COLO829 (cell line): ENCODE measurements around the gene PPP1CB.
"Not testable (repeated sequence)": the region's sequence is repeated elsewhere in the genome, so short reads cannot be mapped to it uniquely, and the experiment has no call there.

Source experiments
- DNase-seq: peaks from one replicate; pipeline ENCODE4 v3.0.0; 2012; ENCODE audit warnings: low spot score

The PPP1CB gene

DNA sequence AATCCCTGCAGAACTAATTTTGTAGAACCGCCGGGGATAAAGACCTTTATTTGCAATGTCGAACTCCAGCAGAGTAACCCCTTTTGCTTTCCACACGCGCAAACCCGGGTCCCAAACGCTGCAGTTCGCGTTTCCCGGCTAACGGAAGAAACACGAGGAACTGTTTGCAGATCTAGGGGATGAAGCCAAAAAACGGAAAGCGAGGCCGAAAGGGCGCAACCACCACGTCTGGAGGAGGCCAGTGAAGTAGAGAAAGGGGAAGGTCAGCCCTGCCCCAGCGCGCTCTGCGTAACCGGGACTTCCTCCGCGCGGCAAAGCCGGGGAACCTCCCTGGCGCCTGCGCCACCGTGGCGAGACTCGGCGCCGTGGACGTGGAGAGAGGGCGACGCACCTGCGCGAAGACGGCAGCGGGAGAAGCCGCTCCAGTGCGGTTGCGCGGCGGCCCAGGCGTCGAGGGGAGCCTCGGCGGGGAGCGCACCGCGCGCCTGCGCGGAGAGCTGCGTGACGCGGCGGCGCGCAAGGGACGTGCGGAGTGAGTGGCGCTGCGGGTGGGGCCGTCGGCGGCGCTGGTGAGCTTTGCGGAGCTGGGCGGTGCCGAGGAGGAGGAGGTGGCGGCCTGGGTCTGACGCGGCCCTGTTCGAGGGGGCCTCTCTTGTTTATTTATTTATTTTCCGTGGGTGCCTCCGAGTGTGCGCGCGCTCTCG, at the start of gene PPP1CB:
Gene PPP1CB, plus strand, starts transcription at position 579 of the 704 bp plus-strand sequence. CDS start 295 bp downstream, outside the sequence.
- DNase-seq = peak; percentile 94

DNA sequence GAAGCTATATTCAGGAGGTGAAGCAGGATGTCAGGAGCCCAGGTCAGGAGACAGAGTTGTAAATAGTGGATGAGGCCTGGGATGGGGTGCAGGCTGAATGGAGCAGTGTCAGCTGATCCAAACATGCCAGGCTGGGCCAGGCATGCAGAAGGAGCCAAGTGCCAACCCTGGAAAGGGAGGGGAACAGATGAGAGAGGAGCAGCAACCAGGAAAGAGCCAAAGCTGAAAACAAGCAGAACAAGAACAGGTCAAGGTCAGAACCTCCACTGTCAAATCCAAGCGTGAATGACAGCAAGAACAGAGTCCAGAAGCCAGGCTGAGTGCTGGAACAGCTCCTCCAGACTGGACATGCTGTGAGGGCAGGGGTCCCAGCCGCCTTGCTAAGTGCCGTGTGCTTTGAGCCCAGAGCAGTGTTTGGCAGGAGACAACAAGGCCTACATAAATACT, 49.2 kb upstream of the PPP1CB start:
- DNase-seq = no peak

DNA sequence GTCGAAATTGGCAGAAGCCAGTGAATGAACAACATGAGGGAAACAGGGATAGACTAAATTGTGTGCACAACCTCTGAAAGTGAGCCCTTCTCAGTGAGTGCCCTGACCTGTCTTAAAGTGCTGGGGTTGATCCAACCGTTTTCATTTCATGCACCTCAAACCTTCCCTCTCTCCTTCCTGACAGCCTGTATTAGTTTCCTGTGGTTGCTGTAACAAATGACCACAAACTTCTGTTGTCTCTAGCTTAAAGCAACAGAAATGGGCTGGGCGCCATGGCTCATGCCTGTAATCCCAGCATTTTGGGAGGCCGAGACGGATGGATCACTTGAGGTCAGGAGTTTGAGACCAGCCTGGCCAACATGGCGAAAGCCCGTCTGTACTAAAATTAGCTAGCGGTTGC, 48.8 kb upstream of the PPP1CB start:
- DNase-seq = no peak

DNA sequence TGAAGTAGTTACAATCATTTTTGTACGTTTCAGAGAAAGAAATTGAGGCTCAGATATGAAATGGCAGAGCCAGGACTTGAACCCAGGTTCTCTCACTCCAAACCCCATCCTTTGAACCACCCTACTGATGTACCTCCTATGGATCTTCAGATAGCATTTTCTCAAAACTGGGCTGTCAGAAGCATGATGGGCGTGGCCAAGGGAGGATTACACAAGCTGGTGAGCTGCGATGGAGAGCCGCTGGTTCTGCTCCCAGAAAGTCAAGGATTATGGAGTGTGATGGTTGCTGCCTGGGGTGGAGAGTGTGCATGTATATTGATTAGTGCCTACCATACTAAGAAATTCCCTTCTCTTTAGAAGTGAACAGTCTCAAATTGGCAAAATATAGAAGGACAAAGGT, 47.0 kb upstream of the PPP1CB start:
- DNase-seq = no peak

DNA sequence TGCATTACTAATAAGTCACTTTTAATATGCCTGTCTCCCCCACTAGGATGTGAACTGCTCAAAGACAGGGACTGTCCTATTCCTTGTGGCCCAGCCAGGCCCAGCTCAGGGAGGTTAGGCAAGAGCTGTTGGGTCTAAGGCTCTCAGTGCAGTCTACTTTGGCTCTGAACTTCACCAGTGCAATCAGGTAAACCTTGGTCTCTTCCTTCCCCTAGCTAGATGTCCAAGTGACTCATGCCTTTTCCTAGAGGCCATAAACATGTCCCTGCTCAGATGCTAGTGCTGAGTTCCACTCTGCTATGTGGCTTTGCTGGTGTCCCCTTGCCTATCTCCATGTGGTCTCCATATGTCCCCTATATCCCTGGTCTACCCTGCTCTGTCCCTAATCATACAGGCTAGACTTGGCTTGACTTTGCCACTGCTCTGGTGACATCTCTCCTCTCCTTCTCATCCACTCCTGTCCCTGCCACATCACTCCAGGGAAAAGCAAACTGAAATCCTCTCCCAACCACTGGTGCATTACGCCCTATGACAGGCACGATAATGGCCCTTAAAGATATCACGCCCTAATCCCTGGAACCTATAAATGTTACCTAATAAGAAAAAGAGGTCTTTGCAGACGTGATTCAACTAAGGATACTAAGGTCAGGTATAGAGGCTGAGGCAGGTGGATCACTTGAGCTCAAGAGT, 45.7 kb upstream of the PPP1CB start:
- DNase-seq = no peak

DNA sequence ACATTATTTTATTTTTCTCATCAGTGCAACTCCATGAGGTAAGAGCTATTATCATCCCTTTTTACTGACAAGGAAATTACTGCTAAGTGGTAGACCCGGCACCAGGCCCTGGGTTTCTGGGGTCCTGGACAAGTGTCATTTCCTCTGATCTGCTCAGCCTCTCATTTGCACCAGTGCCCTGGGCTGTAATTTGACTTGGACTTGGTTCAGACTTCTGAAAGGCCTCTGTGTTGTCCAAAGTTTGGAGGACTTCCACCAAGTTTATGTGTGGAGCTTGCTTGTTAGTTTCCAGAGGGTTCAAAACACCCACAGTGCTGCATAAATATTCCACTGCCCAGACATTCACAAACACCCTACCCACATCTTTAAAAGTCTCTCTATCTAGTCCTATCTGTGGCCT, 44.0 kb upstream of the PPP1CB start:
- peak; percentile 53 for DNase-seq

DNA sequence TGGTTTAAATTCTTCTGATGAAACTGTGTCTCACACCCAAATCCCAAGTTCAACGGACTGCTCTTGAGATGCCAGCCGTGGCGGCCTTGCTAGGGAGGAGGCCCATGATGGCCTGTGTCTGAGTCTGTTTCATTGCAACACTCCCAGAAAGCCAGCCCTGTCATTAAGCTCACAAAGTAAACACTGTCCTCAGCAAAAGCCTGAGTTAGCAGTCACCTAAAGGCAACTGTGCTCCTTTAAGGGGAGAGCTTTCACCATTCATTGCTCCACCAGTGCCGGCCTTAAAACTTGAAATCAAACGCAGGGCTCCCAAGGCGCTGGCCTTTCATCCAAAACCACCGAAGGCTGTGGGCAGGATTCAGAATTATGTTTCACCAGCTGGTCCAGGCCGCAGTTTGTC, 42.5 kb upstream of the PPP1CB start:
- DNase-seq = no peak

DNA sequence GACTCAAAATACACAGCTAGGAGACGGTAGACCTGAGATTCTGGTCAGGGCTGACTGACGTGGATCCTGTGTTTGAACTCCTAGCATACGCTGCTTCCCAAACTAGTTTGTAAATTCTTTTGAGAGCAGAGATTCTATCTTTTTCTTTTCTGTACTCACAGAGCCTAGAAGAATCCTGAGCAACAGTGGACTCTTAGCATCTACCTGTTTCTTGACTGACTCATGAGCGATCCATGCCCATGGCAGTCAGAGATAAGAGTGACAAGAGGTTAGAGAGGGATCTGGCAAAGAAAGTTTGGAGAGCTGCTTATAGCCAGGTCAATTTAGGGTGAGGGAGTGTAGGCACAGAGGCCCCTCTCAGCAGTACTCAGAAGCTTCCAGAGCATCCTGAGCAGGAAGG, 41.1 kb upstream of the PPP1CB start:
- no peak for DNase-seq

DNA sequence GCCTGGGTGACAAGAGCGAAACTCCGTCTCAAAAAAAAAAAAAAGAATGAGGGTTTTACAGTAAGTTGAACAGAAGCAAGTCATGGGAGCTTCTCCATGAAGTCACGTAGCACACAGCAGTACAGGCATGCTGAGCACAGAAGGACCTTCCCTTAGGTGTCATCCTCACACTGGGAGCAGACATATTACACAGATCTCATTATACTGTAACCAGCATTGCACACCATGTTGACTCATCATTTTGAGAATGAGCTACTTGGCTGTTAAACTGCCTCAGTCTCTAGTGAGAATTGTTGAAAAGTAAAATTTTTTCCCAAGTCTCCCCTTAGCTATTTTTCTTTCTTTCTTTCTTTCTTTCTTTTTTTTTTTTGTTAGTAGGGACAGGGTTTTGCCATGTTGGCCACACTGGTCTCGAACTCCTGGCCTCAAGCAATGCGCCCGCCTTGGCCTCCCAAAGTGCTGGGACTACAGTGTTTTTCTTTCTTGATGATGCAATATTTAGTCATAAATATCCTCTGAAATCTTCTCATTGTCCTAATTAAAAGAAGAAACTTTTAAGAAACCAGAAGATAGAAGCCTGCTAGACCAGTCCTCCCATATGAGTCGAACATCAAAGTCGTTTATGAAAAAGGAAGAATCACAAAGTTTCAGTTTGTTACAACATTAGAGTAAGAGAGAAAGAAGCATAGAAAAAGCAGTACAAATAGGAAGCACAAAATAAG, 37.9 kb upstream of the PPP1CB start:
- DNase-seq = no peak

DNA sequence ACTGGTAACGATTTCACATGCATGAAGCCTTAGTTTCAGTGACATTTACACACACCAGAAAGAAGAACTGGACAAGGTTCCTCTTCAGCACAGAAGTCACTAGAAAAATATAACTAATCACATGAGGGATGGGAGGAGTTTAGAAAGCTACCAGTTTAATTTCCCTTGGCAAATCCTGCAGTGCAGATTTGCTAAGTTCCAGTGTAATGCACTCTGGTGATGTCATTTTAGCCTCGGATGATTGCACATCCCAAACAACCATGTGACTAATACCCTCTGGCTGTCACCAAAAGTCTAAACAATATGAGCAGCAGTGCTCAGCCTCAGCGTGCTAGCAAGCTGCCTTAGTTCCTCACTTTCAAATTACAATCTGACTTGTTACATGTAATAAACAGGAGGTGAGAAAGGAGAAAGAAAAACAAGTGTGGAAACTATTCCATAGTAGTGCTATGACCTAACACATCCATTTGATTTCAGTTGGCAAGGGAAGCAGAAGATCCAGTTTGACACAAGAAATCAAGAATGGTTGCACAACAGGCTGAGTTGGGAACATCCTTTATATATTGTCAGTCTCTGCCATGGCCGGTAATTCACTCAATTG, 35.3 kb upstream of the PPP1CB start:
- peak; percentile 51 for DNase-seq

DNA sequence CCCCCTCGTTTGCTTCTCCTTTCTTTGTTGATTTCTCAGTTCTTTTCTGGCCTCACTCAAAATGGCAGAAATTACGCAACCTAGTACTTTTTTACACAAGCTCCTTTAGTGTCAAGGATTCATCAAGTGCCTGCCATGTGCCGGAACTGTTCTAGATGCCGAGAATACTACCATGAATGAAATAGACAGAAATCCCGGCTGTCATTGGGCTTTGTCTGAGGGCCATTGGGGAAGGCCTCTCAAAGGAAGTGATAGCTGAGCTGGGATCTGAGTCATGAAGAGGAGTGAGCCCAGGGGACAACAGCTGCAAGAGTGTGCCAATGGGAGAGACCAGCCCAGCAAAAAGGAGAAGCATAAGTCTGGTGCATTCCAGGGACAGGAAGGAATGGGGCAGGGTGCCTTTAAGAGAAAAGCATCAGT, 34.3 kb upstream of the PPP1CB start:
- DNase-seq = peak; percentile 83

DNA sequence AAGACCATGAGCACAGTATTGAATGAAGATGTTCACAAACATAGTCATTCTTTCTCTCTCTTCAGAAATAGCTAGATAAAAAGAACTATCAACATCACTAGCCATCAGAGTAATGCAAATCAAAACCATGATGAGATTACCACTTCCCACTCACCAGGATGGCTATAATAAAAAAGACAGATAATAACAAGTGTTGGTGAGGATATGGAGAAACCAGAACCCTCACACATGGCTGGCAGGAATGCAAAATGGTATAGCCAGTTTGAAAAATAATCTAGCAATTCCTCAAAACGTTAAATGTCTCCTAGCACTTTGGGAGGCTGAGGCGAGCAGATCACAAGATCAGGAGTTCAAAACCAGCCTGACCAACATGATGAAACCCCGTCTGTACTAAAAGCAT, 31.3 kb upstream of the PPP1CB start:
- no peak for DNase-seq

DNA sequence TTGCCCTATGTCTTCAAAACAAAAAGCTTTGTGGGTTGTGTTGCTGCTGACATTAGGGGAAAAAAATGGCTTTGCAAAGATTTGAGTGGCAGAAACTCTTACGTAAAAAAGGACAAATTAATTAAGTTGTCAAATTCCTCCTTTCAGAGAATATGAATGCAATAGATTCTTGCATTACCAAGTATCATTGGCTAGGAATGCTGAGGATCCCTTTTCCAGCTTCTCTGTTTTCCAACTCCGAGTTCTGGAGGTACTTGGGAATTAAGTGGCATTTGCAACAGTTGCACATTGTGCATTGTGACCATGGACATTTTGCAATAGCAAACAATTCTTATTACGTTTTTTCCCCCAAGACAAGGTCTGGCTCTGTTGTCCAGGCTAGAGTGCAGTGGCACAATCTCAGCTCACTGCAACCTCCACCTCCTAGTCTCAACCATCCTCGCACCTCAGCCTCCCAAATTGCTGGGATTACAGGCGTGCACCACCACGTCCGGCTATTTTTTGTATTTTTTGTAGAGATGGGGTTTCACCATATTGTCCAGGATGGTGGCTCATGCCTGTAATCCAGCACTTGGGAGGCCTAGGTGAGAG, 29.9 kb upstream of the PPP1CB start:
- DNase-seq = no peak

DNA sequence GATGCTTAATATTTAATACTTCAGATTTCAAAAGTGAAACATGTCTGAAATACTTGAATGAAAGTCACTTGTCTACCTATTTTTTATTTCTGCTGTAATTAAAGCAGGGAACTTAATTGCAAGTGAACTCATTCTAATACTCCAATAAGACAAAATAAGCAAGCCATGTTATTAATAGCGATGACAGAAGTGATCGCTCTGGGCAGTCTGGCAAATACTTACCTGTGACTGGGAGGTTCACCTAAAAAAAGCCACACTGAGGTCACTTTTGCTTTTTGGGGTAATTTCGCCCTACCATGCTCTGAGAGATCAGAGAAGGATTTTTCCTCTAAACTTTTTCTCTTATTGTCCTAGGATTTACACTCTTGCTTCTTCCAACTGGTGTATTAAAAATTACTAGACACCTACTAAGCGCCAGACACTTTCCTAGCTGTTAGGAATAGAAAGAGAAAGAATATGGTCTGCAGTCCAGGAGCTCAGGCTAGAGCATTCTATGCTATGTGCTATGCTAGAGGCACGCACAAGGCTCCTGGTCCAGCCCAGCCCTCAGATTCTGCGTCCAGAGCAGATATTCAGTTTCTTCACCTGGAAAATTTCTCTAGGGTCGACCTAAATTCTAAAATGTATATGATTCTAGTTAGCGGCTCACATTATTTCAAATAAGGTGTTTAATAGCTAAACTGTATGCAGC, 26.5 kb upstream of the PPP1CB start:
- DNase-seq = no peak

DNA sequence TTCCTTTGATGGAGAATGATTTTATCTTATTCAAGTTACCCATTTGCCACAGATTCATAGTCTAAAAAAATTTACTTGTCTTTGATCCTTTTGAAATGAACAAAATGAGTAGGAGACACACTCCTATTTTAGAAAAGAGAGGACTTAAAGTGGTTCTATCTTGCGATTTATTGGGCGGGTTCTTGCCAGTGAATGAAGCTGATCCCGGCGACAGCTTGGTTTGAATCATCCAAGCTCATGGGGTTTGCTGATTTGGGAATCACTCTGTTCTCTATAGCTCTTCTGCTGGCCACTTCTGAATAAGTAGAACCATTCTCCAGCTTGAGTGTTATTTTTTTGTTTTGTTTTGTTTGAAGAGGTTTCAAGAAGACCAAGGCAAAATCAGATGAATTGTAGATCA, 25.5 kb upstream of the PPP1CB start:
- no peak for DNase-seq

DNA sequence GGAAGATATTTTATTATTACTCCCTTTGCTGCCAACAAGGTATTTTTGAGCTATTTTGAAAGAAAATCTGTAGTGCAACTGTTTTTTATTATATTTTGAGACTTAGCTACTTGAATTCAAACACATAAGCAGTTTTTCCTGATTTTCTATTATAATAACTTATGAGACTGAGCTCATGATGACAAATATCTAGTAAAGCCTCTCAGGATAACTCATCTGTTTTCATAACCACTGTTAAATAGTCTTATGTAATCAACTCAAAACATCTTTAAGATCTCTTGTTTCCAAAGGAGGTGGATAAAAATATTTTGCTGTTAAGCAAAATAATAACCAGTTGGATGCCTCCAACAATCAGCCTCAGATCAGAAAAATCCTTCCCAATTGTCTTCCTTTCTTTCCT, 21.9 kb upstream of the PPP1CB start:
- no peak for DNase-seq

DNA sequence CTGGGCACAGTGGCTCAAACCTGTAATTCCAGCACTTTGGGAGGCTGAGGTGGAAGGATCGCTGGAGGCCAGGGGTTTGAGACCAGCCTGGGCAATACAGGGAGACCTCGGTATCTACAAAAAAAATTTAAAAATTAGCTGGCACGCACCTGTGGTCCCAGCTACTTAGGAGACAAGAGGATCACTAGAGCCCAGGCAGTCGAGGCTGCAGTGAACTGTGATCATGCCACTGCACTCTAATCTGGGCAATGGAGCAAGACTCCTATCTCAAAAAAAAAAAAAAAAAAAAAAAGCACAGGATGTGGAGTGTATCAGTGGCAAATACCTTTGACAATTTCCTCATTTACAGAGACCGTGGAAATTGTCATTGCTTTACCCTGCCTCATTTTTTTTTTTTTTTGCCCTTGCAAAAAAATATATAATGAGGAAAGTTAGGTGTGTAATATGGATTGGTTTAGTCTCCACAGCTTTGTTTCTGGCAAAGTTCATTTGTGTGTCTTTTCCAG, 20.9 kb upstream of the PPP1CB start:
- DNase-seq = no peak

DNA sequence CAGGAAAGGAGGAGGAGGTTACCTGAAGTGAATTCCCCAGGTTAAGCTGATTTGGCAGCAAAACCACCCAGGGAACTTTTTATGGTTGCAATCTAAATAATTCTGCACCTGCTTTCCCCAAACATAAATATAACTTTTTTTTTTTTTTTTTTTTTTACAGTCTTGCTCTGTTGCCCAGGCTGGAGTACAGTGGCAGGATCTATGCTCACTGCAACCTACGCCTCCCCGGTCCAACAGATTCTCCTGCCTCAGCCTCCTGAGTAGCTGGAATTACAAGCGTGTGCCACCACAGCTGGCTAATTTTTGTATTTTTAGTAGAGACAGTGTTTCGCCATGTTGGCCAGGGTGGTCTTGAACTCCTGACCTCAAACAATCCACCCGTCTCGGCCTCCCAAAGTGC, 16.1 kb upstream of the PPP1CB start:
- DNase-seq = no peak

DNA sequence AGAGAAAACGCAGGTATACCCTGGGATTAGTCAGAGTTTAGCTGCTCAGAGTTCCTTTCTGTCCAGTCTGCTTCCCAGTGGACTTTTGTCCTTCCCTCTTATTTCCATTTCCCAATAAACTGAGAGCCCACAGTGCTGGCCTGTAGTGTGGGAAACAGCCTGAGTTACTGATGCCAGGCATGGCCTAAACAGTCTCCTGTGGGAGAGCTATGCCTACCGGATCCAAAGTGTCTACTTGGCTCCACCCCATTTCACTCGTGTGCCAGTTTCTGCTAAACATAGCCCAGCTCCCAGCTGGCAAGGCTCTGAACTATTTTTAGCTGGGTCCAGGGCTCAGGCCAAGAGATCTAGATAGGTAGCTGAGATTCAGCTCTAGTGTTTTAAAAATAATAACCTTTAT, 15.6 kb upstream of the PPP1CB start:
- no peak for DNase-seq

DNA sequence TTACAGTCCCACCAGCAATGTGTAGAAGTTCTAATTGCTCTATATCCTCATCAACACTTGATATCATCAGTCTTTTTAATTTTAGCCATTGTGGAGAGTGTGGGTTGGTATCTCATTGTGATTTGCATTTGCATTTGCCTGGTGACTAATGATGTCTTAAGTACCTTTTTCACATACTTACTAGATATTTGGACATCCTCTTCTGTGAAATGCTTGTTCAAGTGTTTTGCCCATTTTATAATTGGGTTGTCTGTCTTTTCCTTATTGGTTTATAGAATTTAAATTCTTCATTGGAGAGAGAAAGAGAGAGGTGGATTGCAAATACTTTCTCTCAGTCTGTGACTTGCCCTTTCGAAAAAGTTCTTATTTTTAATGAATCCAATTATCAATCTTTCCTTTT, 14.0 kb upstream of the PPP1CB start:
- no peak for DNase-seq

DNA sequence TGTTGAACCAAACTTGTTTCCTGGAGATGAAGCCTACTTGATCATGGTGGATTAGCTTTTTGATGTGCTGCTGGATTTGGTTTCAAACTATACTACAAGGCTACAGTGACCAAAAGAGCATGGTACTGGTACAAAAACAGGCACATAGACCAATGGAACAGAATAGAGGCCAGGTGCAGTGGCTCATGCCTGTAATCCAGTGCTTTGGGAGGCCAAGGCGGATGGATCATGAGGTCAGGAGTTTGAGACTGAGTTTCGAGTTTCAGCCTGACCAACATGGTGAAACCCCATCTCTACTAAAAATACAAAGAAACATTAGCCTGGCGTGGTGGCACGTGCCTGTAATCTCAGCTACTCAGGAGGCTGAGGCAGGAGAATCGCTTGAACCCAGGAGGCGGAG, 9.0 kb upstream of the PPP1CB start:
- DNase-seq = not testable (repeated sequence)

DNA sequence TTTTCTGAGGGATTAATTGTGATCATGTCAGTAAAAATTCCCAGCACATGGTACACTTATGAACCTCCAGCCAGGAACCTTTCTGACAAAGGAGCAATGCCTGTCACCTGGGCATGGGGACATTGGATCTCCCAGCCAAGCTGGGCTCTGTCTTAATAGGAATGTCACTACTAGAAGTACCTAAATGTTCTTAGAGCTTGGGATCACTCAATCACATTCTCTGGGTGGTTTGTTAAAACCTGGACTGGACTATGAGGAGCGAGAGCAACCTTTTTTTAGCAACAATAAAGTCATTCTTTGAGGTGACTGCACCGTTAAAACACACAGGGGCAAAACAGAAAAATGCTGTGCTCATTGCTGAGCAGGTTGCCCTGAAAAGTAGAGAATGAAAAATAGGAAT, 6.4 kb upstream of the PPP1CB start:
- no peak for DNase-seq
